IMR-90 (cell line): ENCODE measurements around the gene ACYP1. TPM values are rescaled to one million over a fixed set of nuclear protein-coding genes. Genes with fewer than 3 reads are reported as not detected.

Experiments used
- ATAC-seq: fragments of 200-7000 bp; cut with Tn5 transposase; 2 replicates; pipeline ENCODE4 v1.9.1; 2020; ENCODE audit warnings: low read depth, mild to moderate bottlenecking, moderate library complexity
- BruUV-seq: library from RNA; stranded (reverse); fragments of 400-500 nt; replicated peaks from 2 replicates; lab custom pipeline; 2021; lab: Mats Ljungman, UMichigan
- CTCF ChIA-PET: fragments of 300-600 bp; formaldehyde crosslinking; extraction: SDS; loops from one replicate; lab custom pipeline; 2021; ENCODE audit warnings: antibody characterized with exemption; lab: Yijun Ruan, JAX
- POLR2A ChIA-PET: fragments of 300-600 bp; sonication (Branson Sonifier 250); formaldehyde crosslinking; loops from one replicate; lab custom pipeline; 2022; ENCODE audit warnings: antibody characterized with exemption; ENCODE audit not compliant: unreplicated experiment; lab: Charles Lee
- DNase-seq: peaks from one replicate; pipeline ENCODE4 v3.0.0; 2013
- H2AFZ ChIP-seq: replicated peaks from 2 replicates; pipeline ENCODE3; 2013; ENCODE audit warnings: low read length, mild to moderate bottlenecking; ENCODE audit not compliant: poor library complexity
- H2AK5ac ChIP-seq: 2 replicates; pipeline ENCODE4 v1.6.1; 2013; ENCODE audit warnings: low read depth, low read length, inconsistent platforms
- H2AK9ac ChIP-seq: replicated peaks from 2 replicates; pipeline ENCODE3; 2013; ENCODE audit warnings: mild to moderate bottlenecking, low read depth, low read length, moderate library complexity; ENCODE audit not compliant: poor library complexity
- H2BK120ac ChIP-seq: 2 replicates; pipeline ENCODE4 v1.6.1; 2013; ENCODE audit warnings: low read depth, low read length, inconsistent platforms
- H2BK15ac ChIP-seq: 3 replicates; pipeline ENCODE4 v1.6.1; 2013; ENCODE audit warnings: low read depth, low read length, inconsistent platforms
- H2BK20ac ChIP-seq: 2 replicates; pipeline ENCODE4 v1.6.1; 2013; ENCODE audit warnings: low read depth, mild to moderate bottlenecking, inconsistent platforms, low read length, moderate library complexity
- H2BK5ac ChIP-seq: 2 replicates; pipeline ENCODE4 v1.6.1; 2013; ENCODE audit warnings: mild to moderate bottlenecking, low read depth, low read length, inconsistent platforms; ENCODE audit not compliant: poor library complexity, severe bottlenecking
- H3K14ac ChIP-seq: replicated peaks from 2 replicates; pipeline ENCODE4 v1.6.1; 2013; ENCODE audit warnings: low read depth, low read length, inconsistent platforms
- H3K18ac ChIP-seq: 2 replicates; pipeline ENCODE4 v1.6.1; 2013; ENCODE audit warnings: low read depth, low read length, control low read depth
- H3K23ac ChIP-seq: 2 replicates; pipeline ENCODE4 v1.6.1; 2013; ENCODE audit warnings: low read depth, low read length, inconsistent platforms
- H3K27ac ChIP-seq: 2 replicates; pipeline ENCODE4 v1.5.1; 2013; ENCODE audit warnings: mild to moderate bottlenecking, control low read depth, low read length; ENCODE audit not compliant: insufficient read depth
- H3K27me3 ChIP-seq: 2 replicates; pipeline ENCODE4 v1.6.1; 2013; ENCODE audit warnings: low read length; ENCODE audit not compliant: control insufficient read depth, insufficient read depth
- H3K36me3 ChIP-seq: 2 replicates; pipeline ENCODE4 v1.6.1; 2013; ENCODE audit warnings: low read length, mixed read lengths; ENCODE audit not compliant: control insufficient read depth, insufficient read depth
- H3K4ac ChIP-seq: 2 replicates; pipeline ENCODE4 v1.6.1; 2013; ENCODE audit warnings: low read depth, low read length, inconsistent platforms
- H3K4me1 ChIP-seq: 2 replicates; pipeline ENCODE4 v1.6.1; 2013; ENCODE audit warnings: low read length, mixed read lengths; ENCODE audit not compliant: control insufficient read depth, insufficient read depth
- H3K4me2 ChIP-seq: 2 replicates; pipeline ENCODE4 v1.6.1; 2013; ENCODE audit warnings: low read depth, mild to moderate bottlenecking, control low read depth, low read length, moderate library complexity
- H3K4me3 ChIP-seq: 2 replicates; pipeline ENCODE4 v1.5.1; 2013; ENCODE audit warnings: low read depth, mild to moderate bottlenecking, control low read depth, low read length, moderate library complexity; ENCODE audit not compliant: insufficient read depth
- H3K56ac ChIP-seq: 2 replicates; pipeline ENCODE4 v1.6.1; 2013; ENCODE audit warnings: low read length, inconsistent platforms; ENCODE audit not compliant: insufficient read depth; ENCODE audit errors: extremely low read depth
- H3K79me1 ChIP-seq, 2 experiments: 2 replicates each; pipeline ENCODE4 v1.6.1; 2013; ENCODE audit warnings: low read length in 2 of 2, inconsistent platforms in 1 of 2, low read depth in 1 of 2
- H3K9ac ChIP-seq: 2 replicates; pipeline ENCODE4 v1.6.1; 2013; ENCODE audit warnings: low read depth, low read length, control low read depth
- H3K9me1 ChIP-seq: 2 replicates; pipeline ENCODE4 v1.6.1; 2013; ENCODE audit warnings: low read length, inconsistent platforms; ENCODE audit not compliant: insufficient read depth
- H3K9me3 ChIP-seq: 2 replicates; pipeline ENCODE4 v1.6.1; 2013; ENCODE audit warnings: low read length; ENCODE audit not compliant: control insufficient read depth, insufficient read depth
- H4K20me1 ChIP-seq: 2 replicates; pipeline ENCODE4 v1.6.1; 2013; ENCODE audit warnings: low read length, inconsistent platforms; ENCODE audit not compliant: insufficient read depth
- H4K5ac ChIP-seq: 2 replicates; pipeline ENCODE4 v1.6.1; 2013; ENCODE audit warnings: mild to moderate bottlenecking, low read depth, low read length, control low read depth
- H4K8ac ChIP-seq, 2 experiments: 2 replicates each; pipeline ENCODE4 v1.6.1; 2013; ENCODE audit warnings: low read depth in 2 of 2, low read length in 2 of 2, control low read depth in 1 of 2, inconsistent platforms in 1 of 2
- H4K91ac ChIP-seq: 2 replicates; pipeline ENCODE4 v1.6.1; 2013; ENCODE audit warnings: low read depth, low read length, inconsistent platforms; ENCODE audit not compliant: insufficient read depth
- BHLHE40 ChIP-seq: fragments of 150-350 bp; IDR thresholded peaks from 2 replicates; pipeline ENCODE4 v1.6.1; 2016; ENCODE audit warnings: mild to moderate bottlenecking, low read depth, low read length
- CEBPB ChIP-seq: IDR thresholded peaks from 2 replicates; pipeline ENCODE4 v1.6.1; 2012; ENCODE audit warnings: low read depth, low read length, improper control_type of control experiment
- CHD1 ChIP-seq: IDR thresholded peaks from 2 replicates; pipeline ENCODE4 v1.6.1; 2012; ENCODE audit warnings: low read depth, low read length, improper control_type of control experiment
- MAZ ChIP-seq: IDR thresholded peaks from 2 replicates; pipeline ENCODE4 v1.6.1; 2012; ENCODE audit warnings: low read depth, mild to moderate bottlenecking, low read length, improper control_type of control experiment, moderate library complexity, borderline replicate concordance
- POLR2A ChIP-seq: IDR thresholded peaks from 2 replicates; pipeline ENCODE4 v1.6.1; 2012; ENCODE audit warnings: mild to moderate bottlenecking, low read depth, low read length
- RCOR1 ChIP-seq: IDR thresholded peaks from 2 replicates; pipeline ENCODE4 v1.6.1; 2012; ENCODE audit warnings: mild to moderate bottlenecking, low read length, improper control_type of control experiment; ENCODE audit not compliant: insufficient replicate concordance
- WGBS, 2 experiments: methylation state at CpG; one replicate each; pipeline versions ENCODE4 v1.1.5 to v1.1.7; 2013; ENCODE audit warnings: missing lambda C conversion rate in 2 of 2; ENCODE audit not compliant: insufficient read length in 1 of 2; ENCODE audit errors: extremely low coverage in 2 of 2; 5-methylcytosine and 5-hydroxymethylcytosine counted together
- dilution Hi-C: fragments of 300-500 bp; cut with HindIII; formaldehyde crosslinking; loops from one replicate; pipeline ENCODE4 v1.14.3; 2018; ENCODE audit warnings: low sequenced_read_pairs; ENCODE audit not compliant: unreplicated experiment
- in situ Hi-C: fragments of 300-500 bp; cut with MboI; formaldehyde crosslinking; loops from 3 replicates; pipeline ENCODE4 v1.14.3; 2019; ENCODE audit warnings: low sequenced_read_pairs, inconsistent platforms, mixed read lengths
- intact Hi-C: fragments of 100-400 bp; cut with micrococcal nuclease; formaldehyde crosslinking; loops from 2 replicates; pipeline ENCODE4 v1.10.0; 2022
- polyA plus RNA-seq, 3 experiments: library from polyadenylated mRNA; depleted of rRNA; stranded (reverse); fragments of >200 nt; gene quantifications; 2 replicates each; pipeline ENCODE4 v1.2.3, GENCODE V29; 2012; ENCODE audit warnings: low replicate concordance in 1 of 3
- total RNA-seq: library from RNA; depleted of rRNA; stranded (reverse); fragments of >200 nt; gene quantifications from 2 replicates; pipeline ENCODE4 v1.2.3, GENCODE V29; 2012
- TF ChIP-seq, protein P1 (sequence below): conservative IDR thresholded peaks from 2 replicates; pipeline ENCODE4 v1.5.1; 2012; ENCODE audit warnings: mild to moderate bottlenecking, low read depth, low read length, improper control_type of control experiment
- TF ChIP-seq, protein P2 (sequence below): fragments of 150-350 bp; IDR thresholded peaks from 2 replicates; pipeline ENCODE4 v1.6.1; 2017; ENCODE audit warnings: mild to moderate bottlenecking, antibody characterized with exemption, low read length, low read depth
- TF ChIP-seq, protein P3 (sequence below): fragments of 150-350 bp; IDR thresholded peaks from 2 replicates; pipeline ENCODE4 v1.6.1; 2016; ENCODE audit warnings: low read depth, mild to moderate bottlenecking, low read length, moderate library complexity, borderline replicate concordance

Gene ACYP1
- total and polyA plus RNA-seq, 2 of the 4 experiments (the other 2 are of a cell fraction) = 4.1 to 24.0 TPM

DNA sequence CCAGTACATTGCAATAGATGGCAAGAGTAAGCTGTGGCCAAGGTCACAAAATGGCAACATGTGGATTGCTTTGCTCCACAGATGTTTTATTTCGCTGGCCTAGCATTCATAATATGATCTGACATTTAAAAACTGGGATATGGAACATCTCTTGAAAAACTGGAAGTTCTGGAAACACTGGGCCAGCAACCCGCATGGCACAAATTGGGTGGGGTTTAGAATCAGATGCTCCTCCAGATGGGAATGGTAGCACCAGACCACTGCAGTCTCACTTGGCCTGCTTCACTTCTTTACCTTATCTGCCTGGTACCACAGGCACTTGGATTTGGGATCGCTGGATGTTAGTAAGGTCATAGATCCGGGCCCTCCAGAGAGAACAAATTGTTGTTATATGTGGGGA lies 15.7 kb upstream of the ACYP1 start:
- Histone ChIP-seq H3K27me3 (no peaks in the 10 kb centered on the region), H4K91ac (no peak overlapping the region), H2AFZ (no peak overlapping the region), H3K23ac (no peak overlapping the region), H3K79me1 (no peaks in the 10 kb centered on the region), H3K14ac (no peak overlapping the region), H2AK9ac (no peak overlapping the region), H2BK15ac (no peak overlapping the region), H3K56ac (no peak overlapping the region), H2BK120ac (no peak overlapping the region), H3K9me1 (peaks cover 3% of the 10 kb centered on the region; the same call in 1 of the 2 replicates), H2BK20ac (no peak overlapping the region), H3K27ac (no peak overlapping the region), H3K4ac (no peak overlapping the region), H3K4me3 (no peak overlapping the region), H3K18ac (no peak overlapping the region), H4K8ac (no peak overlapping the region), H4K5ac (no peak overlapping the region), H4K20me1 (no peaks in the 10 kb centered on the region), H3K4me1 (peaks cover 6% of the 10 kb centered on the region), H2BK5ac (no peak overlapping the region), H3K36me3 (peaks cover 13% of the 10 kb centered on the region), H3K9me3 (no peaks in the 10 kb centered on the region), H2AK5ac (no peak overlapping the region), H3K4me2 (no peak overlapping the region), H3K9ac (no peak overlapping the region)
- BruUV-seq = no TSS peak
- ATAC-seq = no peak
- TF ChIP-seq POLR2A (no peak), MAZ (no peak), RCOR1 (no peak), CEBPB (no peak), CHD1 (no peak), BHLHE40 (no peak)
- TF ChIP-seq, protein P1, sequence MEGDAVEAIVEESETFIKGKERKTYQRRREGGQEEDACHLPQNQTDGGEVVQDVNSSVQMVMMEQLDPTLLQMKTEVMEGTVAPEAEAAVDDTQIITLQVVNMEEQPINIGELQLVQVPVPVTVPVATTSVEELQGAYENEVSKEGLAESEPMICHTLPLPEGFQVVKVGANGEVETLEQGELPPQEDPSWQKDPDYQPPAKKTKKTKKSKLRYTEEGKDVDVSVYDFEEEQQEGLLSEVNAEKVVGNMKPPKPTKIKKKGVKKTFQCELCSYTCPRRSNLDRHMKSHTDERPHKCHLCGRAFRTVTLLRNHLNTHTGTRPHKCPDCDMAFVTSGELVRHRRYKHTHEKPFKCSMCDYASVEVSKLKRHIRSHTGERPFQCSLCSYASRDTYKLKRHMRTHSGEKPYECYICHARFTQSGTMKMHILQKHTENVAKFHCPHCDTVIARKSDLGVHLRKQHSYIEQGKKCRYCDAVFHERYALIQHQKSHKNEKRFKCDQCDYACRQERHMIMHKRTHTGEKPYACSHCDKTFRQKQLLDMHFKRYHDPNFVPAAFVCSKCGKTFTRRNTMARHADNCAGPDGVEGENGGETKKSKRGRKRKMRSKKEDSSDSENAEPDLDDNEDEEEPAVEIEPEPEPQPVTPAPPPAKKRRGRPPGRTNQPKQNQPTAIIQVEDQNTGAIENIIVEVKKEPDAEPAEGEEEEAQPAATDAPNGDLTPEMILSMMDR = no peak
- TF ChIP-seq, protein P2, sequence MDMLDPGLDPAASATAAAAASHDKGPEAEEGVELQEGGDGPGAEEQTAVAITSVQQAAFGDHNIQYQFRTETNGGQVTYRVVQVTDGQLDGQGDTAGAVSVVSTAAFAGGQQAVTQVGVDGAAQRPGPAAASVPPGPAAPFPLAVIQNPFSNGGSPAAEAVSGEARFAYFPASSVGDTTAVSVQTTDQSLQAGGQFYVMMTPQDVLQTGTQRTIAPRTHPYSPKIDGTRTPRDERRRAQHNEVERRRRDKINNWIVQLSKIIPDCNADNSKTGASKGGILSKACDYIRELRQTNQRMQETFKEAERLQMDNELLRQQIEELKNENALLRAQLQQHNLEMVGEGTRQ = no peak
- TF ChIP-seq, protein P3, sequence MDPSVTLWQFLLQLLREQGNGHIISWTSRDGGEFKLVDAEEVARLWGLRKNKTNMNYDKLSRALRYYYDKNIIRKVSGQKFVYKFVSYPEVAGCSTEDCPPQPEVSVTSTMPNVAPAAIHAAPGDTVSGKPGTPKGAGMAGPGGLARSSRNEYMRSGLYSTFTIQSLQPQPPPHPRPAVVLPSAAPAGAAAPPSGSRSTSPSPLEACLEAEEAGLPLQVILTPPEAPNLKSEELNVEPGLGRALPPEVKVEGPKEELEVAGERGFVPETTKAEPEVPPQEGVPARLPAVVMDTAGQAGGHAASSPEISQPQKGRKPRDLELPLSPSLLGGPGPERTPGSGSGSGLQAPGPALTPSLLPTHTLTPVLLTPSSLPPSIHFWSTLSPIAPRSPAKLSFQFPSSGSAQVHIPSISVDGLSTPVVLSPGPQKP = no peak
- ChIA-PET CTCF (no interaction called here), POLR2A (interaction anchor here (0.6 to 1.0 kb wide), 2 partner anchors 10 kb away, joined by 3 read pairs; partner anchors contain the start of gene ZC2HC1C)
- in situ Hi-C loops (loop anchor here (5.0 kb wide), 1 partner anchor 167 kb away; no protein-coding TSS in a partner anchor), dilution Hi-C loops (no loop called here), intact Hi-C loops (no loop called here)
- DNase-seq = no peak
- 80% methylated on average over 2 of the region's 4 CpGs; no CpG with 5 or more reads in 1 of the 2 experiments for WGBS, 2 experiments
